ENCODE results near the gene LCN6.
A peak's percentile ranks its signal among the peaks of the same experiment; 100 is the strongest.

The LCN6 gene

GRCh38 chr9:136741883-136742571 is 6.3 kb downstream of the LCN6 start:
- H3K79me2 ChIP-seq (ENCODE audit: insufficient read depth, low read depth): no peaks in the 10 kb centered on the region
- 0 out of 2 replicates have a peak overlapping the region, but pooled peaks have one; percentile 29 for H3K4me2 ChIP-seq
- TF ChIP-seq, protein P1, sequence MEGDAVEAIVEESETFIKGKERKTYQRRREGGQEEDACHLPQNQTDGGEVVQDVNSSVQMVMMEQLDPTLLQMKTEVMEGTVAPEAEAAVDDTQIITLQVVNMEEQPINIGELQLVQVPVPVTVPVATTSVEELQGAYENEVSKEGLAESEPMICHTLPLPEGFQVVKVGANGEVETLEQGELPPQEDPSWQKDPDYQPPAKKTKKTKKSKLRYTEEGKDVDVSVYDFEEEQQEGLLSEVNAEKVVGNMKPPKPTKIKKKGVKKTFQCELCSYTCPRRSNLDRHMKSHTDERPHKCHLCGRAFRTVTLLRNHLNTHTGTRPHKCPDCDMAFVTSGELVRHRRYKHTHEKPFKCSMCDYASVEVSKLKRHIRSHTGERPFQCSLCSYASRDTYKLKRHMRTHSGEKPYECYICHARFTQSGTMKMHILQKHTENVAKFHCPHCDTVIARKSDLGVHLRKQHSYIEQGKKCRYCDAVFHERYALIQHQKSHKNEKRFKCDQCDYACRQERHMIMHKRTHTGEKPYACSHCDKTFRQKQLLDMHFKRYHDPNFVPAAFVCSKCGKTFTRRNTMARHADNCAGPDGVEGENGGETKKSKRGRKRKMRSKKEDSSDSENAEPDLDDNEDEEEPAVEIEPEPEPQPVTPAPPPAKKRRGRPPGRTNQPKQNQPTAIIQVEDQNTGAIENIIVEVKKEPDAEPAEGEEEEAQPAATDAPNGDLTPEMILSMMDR (conservative IDR thresholded peaks at IDR 0.05; ENCODE audit: low read depth, low read length): no peak
- no peak overlapping the region for H2AFZ ChIP-seq (ENCODE audit: low read depth)
- no peaks in the 10 kb centered on the region for H4K20me1 ChIP-seq (ENCODE audit: insufficient read depth)
- no peaks in the 10 kb centered on the region for H3K36me3 ChIP-seq (ENCODE audit: insufficient read depth)
- H3K4me1 ChIP-seq (ENCODE audit: low read depth, poor library complexity, severe bottlenecking): peaks cover 11% of the 10 kb centered on the region
- H3K9ac ChIP-seq: no peak overlapping the region
- H3K27ac ChIP-seq: no peak overlapping the region
- no peak overlapping the region for H3K4me3 ChIP-seq (IDR thresholded peaks at IDR 0.05; ENCODE audit: insufficient read depth, low read depth, low read length)
- peaks cover 91% of the 10 kb centered on the region for H3K27me3 ChIP-seq (ENCODE audit: insufficient read depth, low read depth)

GRCh38 chr9:136740971-136741882 is 7.1 kb downstream of the LCN6 start:
- H2AFZ ChIP-seq (ENCODE audit: low read depth): no peak overlapping the region
- H3K4me3 ChIP-seq (IDR thresholded peaks at IDR 0.05; ENCODE audit: insufficient read depth, low read depth, low read length): no peak overlapping the region
- TF ChIP-seq, protein P1 (conservative IDR thresholded peaks at IDR 0.05; ENCODE audit: low read depth, low read length): no peak
- no peak overlapping the region for H3K9ac ChIP-seq
- peaks cover 11% of the 10 kb centered on the region for H3K4me1 ChIP-seq (ENCODE audit: low read depth, poor library complexity, severe bottlenecking)
- no peaks in the 10 kb centered on the region for H3K79me2 ChIP-seq (ENCODE audit: insufficient read depth, low read depth)
- H3K36me3 ChIP-seq (ENCODE audit: insufficient read depth): no peaks in the 10 kb centered on the region
- no peak overlapping the region for H3K27ac ChIP-seq
- H4K20me1 ChIP-seq (ENCODE audit: insufficient read depth): no peaks in the 10 kb centered on the region
- 0 out of 2 replicates have a peak overlapping the region, but pooled peaks have one; percentile 29 for H3K4me2 ChIP-seq
- H3K27me3 ChIP-seq (ENCODE audit: insufficient read depth, low read depth): peaks cover 84% of the 10 kb centered on the region

- H3K36me3 ChIP-seq (ENCODE audit: insufficient read depth): no peaks in the 10 kb centered on the region
- H3K9ac ChIP-seq: no peak overlapping the region
- H2AFZ ChIP-seq (ENCODE audit: low read depth): no peak overlapping the region
- H4K20me1 ChIP-seq (ENCODE audit: insufficient read depth): no peaks in the 10 kb centered on the region
- no peak overlapping the region for H3K27ac ChIP-seq
- peaks cover 11% of the 10 kb centered on the region for H3K4me1 ChIP-seq (ENCODE audit: low read depth, poor library complexity, severe bottlenecking)
- no peaks in the 10 kb centered on the region for H3K79me2 ChIP-seq (ENCODE audit: insufficient read depth, low read depth)
- H3K4me3 ChIP-seq (IDR thresholded peaks at IDR 0.05; ENCODE audit: insufficient read depth, low read depth, low read length): no peak overlapping the region
- H3K4me2 ChIP-seq: no peak overlapping the region
- H3K27me3 ChIP-seq (ENCODE audit: insufficient read depth, low read depth): peaks cover 79% of the 10 kb centered on the region
- TF ChIP-seq, protein P1 (conservative IDR thresholded peaks at IDR 0.05; ENCODE audit: low read depth, low read length): no peak
Observed at GRCh38 chr9:136740491-136740890, 7.8 kb downstream of the LCN6 start.

- Histone ChIP-seq H3K4me2 (no peak overlapping the region), H2AFZ (ENCODE audit: low read depth) (no peak overlapping the region), H3K4me3 (IDR thresholded peaks at IDR 0.05; ENCODE audit: insufficient read depth, low read depth, low read length) (no peak overlapping the region), H3K36me3 (ENCODE audit: insufficient read depth) (no peaks in the 10 kb centered on the region), H3K27me3 (ENCODE audit: insufficient read depth, low read depth) (peaks cover 74% of the 10 kb centered on the region), H3K79me2 (ENCODE audit: insufficient read depth, low read depth) (no peaks in the 10 kb centered on the region), H4K20me1 (ENCODE audit: insufficient read depth) (no peaks in the 10 kb centered on the region), H3K27ac (no peak overlapping the region), H3K9ac (no peak overlapping the region), H3K4me1 (ENCODE audit: low read depth, poor library complexity, severe bottlenecking) (peaks cover 11% of the 10 kb centered on the region)
- TF ChIP-seq, protein P1 (conservative IDR thresholded peaks at IDR 0.05; ENCODE audit: low read depth, low read length): no peak
Observed at GRCh38 chr9:136740069-136740468, 8.3 kb downstream of the LCN6 start.

All from KMS-11 (cell line).